HG03135 (cell line): Measurements from ENCODE around the gene VWC2.

Experiments
- ATAC-seq: cut with Tn5 transposase; IDR thresholded peaks from one replicate; pipeline ENCODE4 v1.9.1; 2021; ENCODE audit warnings: mild to moderate bottlenecking, moderate library complexity; ENCODE audit not compliant: unreplicated experiment

Gene VWC2

GRCh38 chr7:49773218-49773935, at the start of gene VWC2:
Gene VWC2, plus strand, starts transcription at chr7:49773638. Its CDS starts 1,798 bp downstream, at chr7:49775436.
- ATAC-seq, result no peak

DNA sequence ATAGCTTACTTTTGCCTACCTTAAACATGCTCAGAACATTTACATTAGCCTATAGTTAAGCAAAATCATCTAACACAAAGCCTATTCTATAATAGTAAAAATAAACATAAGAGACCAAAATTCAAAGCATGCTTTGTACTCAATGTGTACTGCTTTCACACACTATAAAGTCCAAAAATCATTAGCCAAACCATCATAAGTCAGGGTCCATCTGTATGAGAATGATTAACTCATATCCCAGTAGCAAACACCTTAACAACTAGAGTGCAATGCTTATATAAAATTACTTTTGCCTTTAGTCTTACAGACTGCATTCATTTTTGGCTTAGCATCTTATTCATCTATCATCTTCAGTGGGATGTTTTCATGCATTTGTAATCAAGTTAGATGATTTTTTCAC, 49.4 kb upstream of the VWC2 start:
- no peak for ATAC-seq

- no peak for ATAC-seq
Measured at GRCh38 chr7:49731836-49732235, 41.6 kb upstream of the VWC2 start.

GRCh38 chr7:49762666-49763065, 10.8 kb upstream of the VWC2 start:
- ATAC-seq, result no peak

DNA sequence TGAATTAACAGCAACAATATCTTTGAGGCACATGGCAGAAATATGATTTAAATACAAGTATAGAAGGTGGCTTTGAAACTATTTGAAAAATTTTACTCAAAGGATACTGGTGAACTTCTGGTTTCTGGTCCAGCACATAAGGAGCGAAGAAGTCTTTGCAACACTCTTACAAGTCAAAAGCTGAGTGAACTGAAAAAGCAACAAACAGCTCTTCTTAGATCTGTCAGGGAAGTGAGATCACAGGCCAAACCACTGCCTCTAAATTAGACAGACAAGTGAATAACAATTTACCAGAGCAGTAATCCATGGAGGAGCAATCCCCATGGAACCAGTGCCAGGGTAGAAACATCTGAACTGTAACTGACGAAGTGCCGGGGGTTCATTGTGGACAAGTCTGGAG, 9.6 kb upstream of the VWC2 start:
- no peak for ATAC-seq

- ATAC-seq, result peak; percentile 88
Measured at GRCh38 chr7:49766966-49767365, 6.5 kb upstream of the VWC2 start.

GRCh38 chr7:49767719-49768118, 5.7 kb upstream of the VWC2 start:
- ATAC-seq, result no peak

- ATAC-seq, result no peak
Measured at GRCh38 chr7:49768254-49768653, 5.2 kb upstream of the VWC2 start.

- no peak for ATAC-seq
Measured at GRCh38 chr7:49768835-49769234, 4.6 kb upstream of the VWC2 start.

GRCh38 chr7:49769285-49769857, 4.1 kb upstream of the VWC2 start:
- ATAC-seq, result no peak

DNA sequence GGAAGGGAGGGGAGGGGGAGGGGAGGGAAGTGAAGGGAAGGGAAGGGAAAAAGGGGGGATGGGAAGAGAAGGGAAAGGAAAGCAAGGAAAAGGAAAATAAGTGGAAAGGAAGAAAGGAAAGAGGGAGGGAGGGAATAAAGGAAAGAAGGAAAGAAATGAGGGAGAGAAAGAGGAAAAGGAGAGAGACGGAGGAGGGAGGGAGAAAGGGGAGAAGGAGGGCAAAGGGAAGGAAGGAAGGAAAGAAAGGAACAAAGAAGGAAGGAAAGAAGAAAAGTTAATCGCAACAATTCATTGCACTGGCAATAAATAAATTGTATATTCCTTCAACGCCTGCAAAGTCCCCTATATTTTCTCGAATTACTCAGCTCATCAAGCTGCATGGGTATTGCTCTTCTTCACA, 2.6 kb upstream of the VWC2 start:
- no peak for ATAC-seq

DNA sequence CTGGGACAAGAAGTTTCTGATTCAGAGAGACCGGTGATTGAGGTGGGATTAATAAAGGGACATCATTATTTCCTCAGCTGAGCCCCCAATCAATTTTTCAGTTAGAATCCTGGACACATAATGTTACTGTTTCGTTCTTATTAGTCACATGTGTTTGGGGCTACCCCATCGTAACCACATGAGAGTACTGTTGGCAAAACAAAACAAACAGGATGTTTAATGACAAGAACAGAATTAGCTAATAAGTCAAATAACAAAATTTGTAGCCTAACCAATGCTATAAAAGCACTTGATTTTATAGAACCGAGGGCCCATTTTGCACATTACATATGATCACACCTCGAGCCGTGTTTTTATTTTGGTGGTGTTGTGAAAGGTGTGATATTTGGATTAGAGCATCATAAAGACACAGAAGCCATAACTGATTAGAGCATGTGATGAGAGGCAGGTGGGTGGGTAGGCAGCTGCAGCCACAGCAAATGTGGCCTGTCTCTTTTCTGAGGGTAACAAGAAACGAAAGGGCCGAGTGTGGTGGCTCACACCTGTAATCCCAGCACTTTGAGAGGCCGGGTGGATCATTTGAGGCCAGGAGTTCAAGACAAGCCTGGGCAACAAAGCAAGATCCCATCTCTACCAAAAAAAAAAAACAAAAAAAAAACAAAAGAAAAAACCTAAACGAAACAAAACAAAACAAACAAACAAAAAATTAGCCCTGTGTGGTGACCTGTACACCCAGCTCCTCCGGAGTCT, 1.8 kb upstream of the VWC2 start:
- no peak for ATAC-seq

GRCh38 chr7:49772916-49773217, 571 bp upstream of the VWC2 start:
- ATAC-seq, result no peak

DNA sequence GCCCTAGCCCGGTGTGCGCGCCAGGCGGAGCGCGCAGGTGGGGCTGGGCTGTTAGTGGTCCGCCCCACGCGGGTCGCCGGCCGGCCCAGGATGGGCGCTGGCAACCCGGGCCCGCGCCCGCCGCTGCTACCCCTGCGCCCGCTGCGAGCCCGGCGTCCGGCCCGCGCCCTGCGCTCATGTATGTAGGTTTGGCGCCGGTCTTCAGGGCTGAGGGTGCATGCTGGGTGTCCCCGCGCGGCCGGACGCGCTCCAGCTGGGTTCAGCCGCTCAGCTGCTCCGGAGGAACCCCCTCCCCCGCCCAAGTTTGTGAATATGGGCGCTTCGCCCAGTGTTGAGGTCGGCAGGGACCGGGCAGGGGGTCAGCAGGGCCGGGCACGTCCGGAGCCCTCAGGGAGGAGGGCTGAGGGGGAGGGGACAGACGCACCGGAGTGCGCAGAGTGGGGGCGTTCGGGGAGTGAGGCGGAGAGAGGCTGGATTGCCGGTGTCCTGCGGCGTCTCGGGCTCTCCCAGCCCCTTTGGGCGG, 559 bp downstream of the VWC2 start:
- ATAC-seq, result no peak

- no peak for ATAC-seq
Measured at GRCh38 chr7:49774459-49775064, 1.1 kb downstream of the VWC2 start.

DNA sequence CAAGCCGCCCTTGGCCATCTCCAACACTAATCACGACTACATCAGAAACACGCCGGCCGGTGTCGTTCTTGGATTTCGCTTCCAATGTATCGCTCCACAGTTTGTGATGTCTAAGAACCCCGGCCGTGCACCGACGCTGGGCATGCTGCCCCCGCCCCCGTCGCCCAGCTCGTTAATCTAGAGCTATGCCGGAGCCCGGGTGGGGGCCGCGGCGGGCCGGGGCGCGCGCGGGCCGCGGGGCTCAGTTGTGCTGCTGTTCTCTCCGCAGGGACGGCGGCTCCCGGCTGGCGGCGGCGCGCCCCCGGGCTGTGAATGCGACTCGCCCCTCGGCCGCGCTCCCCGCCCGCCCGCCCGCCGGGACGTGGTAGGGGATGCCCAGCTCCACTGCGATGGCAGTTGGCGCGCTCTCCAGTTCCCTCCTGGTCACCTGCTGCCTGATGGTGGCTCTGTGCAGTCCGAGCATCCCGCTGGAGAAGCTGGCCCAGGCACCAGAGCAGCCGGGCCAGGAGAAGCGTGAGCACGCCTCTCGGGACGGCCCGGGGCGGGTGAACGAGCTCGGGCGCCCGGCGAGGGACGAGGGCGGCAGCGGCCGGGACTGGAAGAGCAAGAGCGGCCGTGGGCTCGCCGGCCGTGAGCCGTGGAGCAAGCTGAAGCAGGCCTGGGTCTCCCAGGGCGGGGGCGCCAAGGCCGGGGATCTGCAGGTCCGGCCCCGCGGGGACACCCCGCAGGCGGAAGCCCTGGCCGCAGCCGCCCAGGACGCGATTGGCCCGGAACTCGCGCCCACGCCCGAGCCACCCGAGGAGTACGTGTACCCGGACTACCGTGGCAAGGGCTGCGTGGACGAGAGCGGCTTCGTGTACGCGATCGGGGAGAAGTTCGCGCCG, 1.9 kb downstream of the VWC2 start:
- no peak for ATAC-seq

DNA sequence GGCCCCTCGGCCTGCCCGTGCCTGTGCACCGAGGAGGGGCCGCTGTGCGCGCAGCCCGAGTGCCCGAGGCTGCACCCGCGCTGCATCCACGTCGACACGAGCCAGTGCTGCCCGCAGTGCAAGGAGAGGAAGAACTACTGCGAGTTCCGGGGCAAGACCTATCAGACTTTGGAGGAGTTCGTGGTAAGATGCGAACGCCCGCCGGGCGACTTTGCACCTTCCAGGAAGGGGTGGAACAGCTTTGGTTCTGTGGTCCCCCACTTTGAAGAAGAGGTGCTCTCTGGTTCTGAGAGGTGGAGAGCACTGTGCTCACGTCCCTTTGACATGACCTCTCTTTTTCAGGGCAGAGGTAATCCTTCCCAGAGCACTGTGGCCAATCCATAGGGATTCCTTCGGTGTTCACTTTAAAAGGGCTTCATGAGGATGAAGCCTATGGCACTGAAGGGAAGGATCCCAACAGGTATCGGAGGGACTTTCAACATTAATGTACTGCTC, 2.6 kb downstream of the VWC2 start:
- no peak for ATAC-seq

DNA sequence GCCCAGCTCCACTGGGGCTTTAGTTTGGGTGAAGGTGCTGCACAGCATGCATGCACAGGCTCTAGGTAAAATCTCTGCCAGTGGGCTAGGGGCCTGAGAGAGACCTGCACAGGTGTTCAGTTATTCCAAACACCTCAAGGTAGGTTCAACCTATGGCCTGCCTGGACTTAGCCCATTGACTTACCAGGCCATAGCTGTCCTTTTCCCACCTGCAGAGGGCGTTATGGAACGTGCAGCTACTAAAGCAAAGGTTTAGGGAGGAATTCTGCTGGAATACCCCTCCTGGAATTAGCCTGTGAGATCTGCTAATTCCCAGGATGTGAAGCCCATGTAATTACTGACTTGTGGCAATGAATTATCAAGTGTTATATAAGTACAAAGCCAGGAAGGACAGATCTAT, 3.6 kb downstream of the VWC2 start:
- ATAC-seq, result no peak

DNA sequence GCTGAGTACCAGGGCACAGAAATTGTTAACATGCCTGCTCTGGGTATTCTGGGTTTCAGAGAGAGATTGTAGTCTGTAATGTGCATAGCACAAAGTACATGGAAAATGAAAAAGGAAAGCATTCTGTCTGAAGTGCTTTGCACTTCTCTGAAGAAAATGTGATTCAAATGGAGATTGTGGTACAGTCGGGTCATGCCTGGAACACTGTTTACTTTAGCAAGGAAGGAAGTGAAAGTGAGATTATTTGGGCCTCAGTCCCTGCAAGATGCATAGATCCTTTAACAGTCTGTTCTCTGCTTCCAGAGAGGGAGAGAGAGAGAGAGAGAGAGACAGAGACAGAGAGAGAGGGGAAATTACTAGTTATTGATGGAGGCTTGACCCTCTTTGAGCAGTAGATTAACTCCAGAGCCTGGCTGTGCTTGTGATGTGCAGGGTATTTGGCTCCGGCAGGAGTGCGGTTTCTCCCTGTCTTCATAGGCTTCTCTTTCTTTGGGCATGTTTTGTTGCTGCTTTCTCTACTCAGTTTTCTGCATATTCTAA, 5.4 kb downstream of the VWC2 start:
- ATAC-seq, result no peak

DNA sequence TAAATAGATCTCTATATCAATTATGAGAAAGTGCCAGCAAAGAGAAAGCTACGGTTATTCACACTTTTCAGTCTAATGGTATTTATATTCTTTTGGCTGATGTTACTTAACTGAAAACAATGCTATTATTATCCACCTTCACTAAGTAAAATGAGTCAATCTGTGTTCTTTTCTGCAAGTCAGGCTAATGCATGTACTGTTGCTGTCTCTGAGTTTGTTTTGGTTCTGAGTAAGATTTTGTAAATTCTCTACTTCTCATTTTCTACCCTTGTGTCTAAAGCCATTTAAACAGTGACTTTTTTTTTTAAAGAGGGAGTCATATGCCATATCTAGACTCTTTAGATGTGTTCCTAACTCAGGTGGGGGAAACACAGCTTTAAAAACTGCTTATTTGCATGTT, 7.5 kb downstream of the VWC2 start:
- no peak for ATAC-seq
